Measurements from ENCODE around the gene SH3BGRL. TPM values are rescaled to one million over a fixed set of nuclear protein-coding genes. Genes with fewer than 3 reads are reported as not detected.
A peak's percentile ranks its signal among the peaks of the same experiment; 100 is the strongest.

The SH3BGRL gene
- 140 TPM for total RNA-seq

- DNase-seq (ENCODE audit: low spot score): peak; percentile 81
Measured at GRCh38 chrX:81201671-81202455, at the start of gene SH3BGRL, which contains the start of gene HMGN5. Gene SH3BGRL, plus strand, starts transcription at chrX:81202102. Its CDS starts 99 bp downstream, at chrX:81202201. Gene HMGN5, minus strand, starts transcription at chrX:81201913. Its CDS starts 80,364 bp downstream, at chrX:81121549.

GRCh38 chrX:81168391-81168790 lies 33.5 kb upstream of the SH3BGRL start:
- no peak for DNase-seq (ENCODE audit: low spot score)

- no peak for DNase-seq (ENCODE audit: low spot score)
Measured at GRCh38 chrX:81174286-81174685, 27.6 kb upstream of the SH3BGRL start.

- no peak for DNase-seq (ENCODE audit: low spot score)
Measured at GRCh38 chrX:81195259-81195658, 6.6 kb upstream of the SH3BGRL start.

- peak; percentile 59 for DNase-seq (ENCODE audit: low spot score)
Measured at GRCh38 chrX:81195712-81196111, 6.2 kb upstream of the SH3BGRL start.

GRCh38 chrX:81201071-81201470 lies 831 bp upstream of the SH3BGRL start:
- DNase-seq (ENCODE audit: low spot score): no peak

- no peak for DNase-seq (ENCODE audit: low spot score)
Measured at GRCh38 chrX:81202456-81202819, 536 bp downstream of the SH3BGRL start.

GRCh38 chrX:81202943-81203342 lies 1.0 kb downstream of the SH3BGRL start:
- no peak for DNase-seq (ENCODE audit: low spot score)

GRCh38 chrX:81205551-81205950 lies 3.6 kb downstream of the SH3BGRL start:
- no peak for DNase-seq (ENCODE audit: low spot score)

GRCh38 chrX:81206476-81206875 lies 4.6 kb downstream of the SH3BGRL start:
- no peak for DNase-seq (ENCODE audit: low spot score)

GRCh38 chrX:81208916-81209315 lies 7.0 kb downstream of the SH3BGRL start:
- DNase-seq (ENCODE audit: low spot score): no peak

- no peak for DNase-seq (ENCODE audit: low spot score)
Measured at GRCh38 chrX:81215685-81216084, 13.8 kb downstream of the SH3BGRL start.

- no peak for DNase-seq (ENCODE audit: low spot score)
Measured at GRCh38 chrX:81229229-81229628, 27.3 kb downstream of the SH3BGRL start.

GRCh38 chrX:81229901-81230300 lies 28.0 kb downstream of the SH3BGRL start:
- DNase-seq (ENCODE audit: low spot score): no peak

- no peak for DNase-seq (ENCODE audit: low spot score)
Measured at GRCh38 chrX:81231476-81231875, 29.6 kb downstream of the SH3BGRL start.

- no peak for DNase-seq (ENCODE audit: low spot score)
Measured at GRCh38 chrX:81232218-81232617, 30.3 kb downstream of the SH3BGRL start.

GRCh38 chrX:81237516-81237915 lies 35.6 kb downstream of the SH3BGRL start:
- no peak for DNase-seq (ENCODE audit: low spot score)

- DNase-seq (ENCODE audit: low spot score): no peak
Measured at GRCh38 chrX:81238166-81238565, 36.3 kb downstream of the SH3BGRL start.

- DNase-seq (ENCODE audit: low spot score): no peak
Measured at GRCh38 chrX:81240701-81241331, 38.9 kb downstream of the SH3BGRL start.

- DNase-seq (ENCODE audit: low spot score): no peak
Measured at GRCh38 chrX:81241753-81242152, 39.9 kb downstream of the SH3BGRL start.

GRCh38 chrX:81255876-81256275 lies 54.0 kb downstream of the SH3BGRL start:
- DNase-seq (ENCODE audit: low spot score): no peak

GRCh38 chrX:81257817-81258216 lies 55.9 kb downstream of the SH3BGRL start:
- DNase-seq (ENCODE audit: low spot score): no peak

GRCh38 chrX:81259020-81259713 lies 57.3 kb downstream of the SH3BGRL start:
- DNase-seq (ENCODE audit: low spot score): no peak

Measured in mucosa of gallbladder (tissue), 1 donor.